ENCODE results near the gene SEC14L1.
"Not testable (repeated sequence)": the region's sequence is repeated elsewhere in the genome, so short reads cannot be mapped to it uniquely, and the experiment has no call there.

SEC14L1 gene

DNA sequence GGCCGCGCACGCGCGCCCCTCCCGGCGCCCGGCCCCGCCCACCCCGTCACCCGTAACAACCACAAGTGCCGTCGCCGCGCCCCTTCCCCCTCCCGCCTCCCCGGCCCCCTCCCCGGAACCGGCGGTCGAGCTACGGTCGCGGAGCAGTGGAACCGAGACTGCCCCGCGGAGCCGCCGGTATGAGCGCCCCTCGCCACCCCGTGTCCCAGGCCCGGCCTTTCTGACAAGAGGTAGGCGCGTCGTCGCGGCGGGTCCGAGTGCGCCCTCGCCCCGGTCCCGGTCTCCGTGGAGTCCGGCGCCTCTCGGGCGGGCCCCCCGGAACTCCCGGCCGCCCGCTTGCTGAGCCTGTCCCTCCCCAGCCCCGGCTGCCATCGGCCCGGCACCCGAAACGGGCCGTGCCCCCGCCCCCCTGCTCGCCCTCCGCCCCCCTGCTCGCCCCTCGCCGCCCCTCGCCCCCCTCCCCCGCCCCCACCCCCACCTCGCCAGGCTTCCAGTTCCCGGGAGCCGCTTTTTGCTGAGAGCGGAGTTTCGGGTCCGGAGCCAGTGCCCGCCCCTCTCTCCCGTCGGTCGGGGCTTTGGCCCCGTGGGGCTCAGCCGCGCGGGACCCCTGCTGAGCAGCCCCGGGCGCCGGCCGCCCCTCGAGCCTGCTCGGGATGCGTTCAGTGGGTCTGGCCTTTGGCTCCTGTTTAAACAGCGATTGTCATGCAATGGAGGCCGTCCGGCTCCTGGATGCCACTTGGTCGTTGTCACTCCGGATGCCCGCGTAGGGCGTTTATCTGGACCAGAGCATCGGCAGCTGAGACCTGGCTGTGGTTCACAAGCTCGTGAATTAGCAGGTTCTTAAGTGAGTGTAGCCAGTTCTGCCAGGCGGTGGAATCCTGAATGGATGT, at the start of gene SEC14L1:
TSS of gene SEC14L1 (plus strand) at position 92 of the 890 bp plus-strand sequence. CDS start 2,628 bp downstream, outside the sequence.
- DNase-seq (ENCODE audit: low read depth) = no peak

DNA sequence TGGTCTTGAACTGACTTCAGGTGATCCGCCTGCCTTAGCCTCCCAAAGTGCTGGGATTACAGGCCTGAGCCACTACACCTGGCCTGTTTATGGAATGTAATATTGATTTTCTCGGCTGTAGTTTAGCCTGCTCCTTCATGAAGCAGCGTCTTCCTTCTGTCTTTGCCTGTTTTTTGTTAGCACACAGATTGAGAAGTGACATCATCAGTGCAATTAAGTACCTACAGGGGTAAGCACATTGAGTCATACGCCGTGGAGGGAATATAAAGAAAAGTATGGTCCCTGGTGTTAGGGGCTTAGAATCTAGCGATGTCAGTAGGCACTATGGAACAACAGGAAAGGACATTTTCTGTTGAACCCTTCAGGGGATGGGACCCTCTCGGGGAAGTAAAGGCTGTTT, 48.7 kb upstream of the SEC14L1 start:
- no peak for DNase-seq (ENCODE audit: low read depth)

DNA sequence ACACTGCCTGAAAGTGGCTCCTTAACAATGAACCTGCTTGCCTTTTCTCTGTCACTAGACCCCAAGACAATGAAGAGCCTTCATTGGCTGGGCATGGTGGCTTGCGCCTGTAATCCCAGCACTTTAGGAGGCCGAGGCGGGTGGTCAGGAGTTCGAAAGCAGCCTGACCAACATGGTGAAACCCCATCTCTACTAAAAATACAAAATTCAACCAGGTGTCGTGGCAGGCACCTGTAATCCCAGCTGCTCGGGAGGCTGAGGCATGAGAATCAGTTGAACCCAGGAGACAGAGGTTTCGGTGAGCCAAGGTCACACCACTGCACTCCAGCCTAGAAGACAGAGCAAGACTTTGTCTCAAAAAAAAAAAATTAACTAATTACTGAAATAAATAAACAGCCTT, 45.3 kb upstream of the SEC14L1 start:
- DNase-seq (ENCODE audit: low read depth) = no peak

DNA sequence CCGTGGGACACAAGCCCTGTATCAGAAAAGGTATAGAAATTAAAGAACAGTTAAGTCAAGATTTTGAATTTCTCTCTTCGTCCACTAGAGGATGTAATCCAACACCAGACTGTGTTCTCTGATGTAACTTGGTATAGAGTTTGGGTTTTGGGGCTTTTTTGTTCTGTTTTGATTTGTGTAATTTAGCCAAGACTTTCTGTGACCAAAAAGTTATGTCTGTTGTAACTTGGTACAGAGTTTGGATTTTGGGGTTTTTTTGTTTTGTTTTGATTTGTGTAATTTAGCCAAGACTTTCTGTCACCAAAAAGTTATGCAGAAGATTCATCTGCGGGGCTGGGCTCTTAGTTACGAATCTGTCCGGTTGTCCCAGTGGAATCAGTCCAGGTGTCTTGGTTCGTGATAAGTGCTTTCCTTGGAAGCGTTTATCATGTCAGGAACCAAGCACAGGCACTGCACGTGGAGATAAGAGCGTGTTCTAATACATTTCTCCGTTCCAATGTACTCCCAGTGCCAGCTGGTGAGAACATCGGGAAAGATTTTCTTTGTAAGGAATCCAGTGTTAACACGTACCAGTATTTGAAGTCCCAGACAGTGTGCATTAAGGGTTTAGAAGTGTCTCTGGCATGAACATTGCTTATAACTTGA, 44.1 kb upstream of the SEC14L1 start:
- peak; percentile 76 for DNase-seq (ENCODE audit: low read depth)

DNA sequence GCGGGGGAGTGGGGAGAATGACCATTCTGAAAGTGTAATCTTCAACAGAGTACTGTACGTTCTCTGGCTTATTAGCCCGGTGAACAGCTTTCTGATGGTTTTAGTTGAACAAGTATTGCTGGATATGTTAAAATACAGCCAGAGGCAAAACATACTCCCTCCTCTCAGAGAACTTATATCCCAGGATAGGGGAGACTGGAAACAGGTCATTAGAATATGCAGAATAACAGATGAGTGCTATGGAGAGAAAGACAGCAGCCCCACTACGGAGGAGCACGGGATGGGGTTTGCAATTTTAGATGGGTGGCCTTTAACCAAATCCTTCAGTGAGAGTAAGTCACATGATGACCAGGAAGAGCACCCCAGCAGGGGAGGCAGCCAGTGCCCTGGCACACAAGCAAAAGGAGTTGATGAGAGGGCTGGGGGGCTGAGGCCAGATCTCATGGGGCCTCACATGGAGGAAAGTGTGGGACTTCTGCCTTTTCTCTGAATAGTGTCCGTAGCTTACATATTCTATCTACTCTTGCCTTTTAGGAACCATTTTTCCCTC, 43.1 kb upstream of the SEC14L1 start:
- DNase-seq (ENCODE audit: low read depth) = no peak

DNA sequence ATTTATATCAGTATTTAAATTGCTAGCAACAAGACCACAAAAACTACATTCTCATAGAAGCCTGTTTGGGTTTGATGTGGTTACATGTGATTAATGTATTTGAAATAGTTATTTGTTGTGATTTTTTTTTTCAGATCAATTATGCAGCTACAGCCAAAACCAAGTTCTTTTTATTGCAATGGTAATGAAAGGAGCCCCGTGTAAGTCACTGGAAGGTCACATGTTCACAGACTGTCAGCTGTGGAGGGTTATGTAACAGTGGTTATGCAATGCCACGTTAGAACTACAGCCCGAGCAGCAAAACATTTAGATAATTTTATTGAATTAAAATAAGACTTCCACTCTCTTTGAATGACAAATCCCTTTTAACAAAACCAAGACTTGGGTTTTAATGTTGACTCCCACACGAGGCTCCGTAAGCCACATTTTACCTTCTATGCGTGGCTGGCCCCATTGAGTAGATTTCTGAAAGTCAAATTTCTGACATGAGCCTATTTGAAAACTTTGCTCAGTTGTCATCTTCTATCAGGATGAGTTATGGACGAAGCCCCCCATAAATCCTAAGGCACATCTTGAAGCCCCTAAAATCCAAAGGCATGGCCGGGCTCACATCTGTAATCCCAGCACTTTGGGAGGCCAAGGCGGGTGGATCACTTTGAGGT, 41.8 kb upstream of the SEC14L1 start:
- DNase-seq (ENCODE audit: low read depth) = peak; percentile 53

DNA sequence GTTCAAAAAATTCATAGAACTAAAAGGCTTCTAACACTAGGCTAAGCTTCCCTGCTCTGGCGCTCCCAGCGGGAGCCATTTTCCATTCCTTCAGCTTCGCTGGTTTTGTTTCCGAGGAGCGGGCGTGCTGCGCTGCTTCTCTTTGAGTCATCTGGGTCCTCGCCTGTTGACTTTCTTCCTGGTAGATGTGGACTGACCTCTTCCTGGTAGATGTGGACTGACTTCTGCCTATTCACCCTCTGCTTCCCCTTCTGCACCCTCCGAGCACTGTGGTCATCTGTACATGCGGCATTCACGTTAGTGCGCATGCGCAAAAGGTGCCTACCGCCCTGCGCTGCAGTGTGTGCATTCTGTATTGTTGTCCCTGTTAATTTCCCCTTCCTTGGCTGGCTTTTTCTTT, 40.8 kb upstream of the SEC14L1 start:
- no peak for DNase-seq (ENCODE audit: low read depth)

DNA sequence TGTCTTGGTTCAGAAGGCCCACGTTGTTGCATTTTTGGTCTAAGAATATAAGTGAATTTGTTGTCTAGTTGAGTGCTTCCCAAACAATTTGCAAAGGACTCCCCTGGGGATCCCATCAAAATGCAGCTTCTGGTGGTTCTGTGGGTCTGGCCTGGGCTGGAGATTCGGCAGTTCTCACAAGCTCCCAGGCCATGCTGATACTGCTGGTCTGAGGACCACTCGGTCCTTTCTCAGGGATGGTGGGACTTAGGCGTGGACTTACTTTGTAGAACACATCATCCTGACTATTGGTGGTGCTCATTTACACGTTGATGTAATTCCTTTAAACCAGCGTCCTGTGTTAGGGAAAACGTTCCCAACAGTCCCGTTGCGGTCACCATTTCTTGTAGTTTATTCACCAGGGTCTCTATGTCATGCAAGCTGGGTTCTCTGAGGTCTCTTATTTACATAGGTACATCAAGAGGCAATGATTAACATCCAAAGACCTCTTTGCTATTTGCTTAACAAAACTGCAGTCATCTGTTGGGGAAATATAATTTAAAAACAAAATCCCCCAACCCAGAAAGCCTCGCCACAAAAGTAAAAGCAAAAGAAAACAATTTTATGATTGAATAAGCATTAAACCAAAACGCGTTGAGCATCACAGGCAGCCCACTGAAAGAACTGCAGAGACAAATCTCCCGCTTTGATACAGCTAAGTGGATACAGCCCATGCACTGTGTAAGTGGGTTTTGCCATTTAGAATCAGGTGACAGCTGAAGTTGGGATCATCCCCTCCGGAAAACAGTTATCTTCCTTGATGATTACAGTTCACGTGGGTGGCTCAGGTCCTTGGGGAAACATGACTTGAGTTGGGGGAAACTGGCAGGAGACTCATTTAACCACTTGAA, 39.0 kb upstream of the SEC14L1 start:
- no peak for DNase-seq (ENCODE audit: low read depth)

DNA sequence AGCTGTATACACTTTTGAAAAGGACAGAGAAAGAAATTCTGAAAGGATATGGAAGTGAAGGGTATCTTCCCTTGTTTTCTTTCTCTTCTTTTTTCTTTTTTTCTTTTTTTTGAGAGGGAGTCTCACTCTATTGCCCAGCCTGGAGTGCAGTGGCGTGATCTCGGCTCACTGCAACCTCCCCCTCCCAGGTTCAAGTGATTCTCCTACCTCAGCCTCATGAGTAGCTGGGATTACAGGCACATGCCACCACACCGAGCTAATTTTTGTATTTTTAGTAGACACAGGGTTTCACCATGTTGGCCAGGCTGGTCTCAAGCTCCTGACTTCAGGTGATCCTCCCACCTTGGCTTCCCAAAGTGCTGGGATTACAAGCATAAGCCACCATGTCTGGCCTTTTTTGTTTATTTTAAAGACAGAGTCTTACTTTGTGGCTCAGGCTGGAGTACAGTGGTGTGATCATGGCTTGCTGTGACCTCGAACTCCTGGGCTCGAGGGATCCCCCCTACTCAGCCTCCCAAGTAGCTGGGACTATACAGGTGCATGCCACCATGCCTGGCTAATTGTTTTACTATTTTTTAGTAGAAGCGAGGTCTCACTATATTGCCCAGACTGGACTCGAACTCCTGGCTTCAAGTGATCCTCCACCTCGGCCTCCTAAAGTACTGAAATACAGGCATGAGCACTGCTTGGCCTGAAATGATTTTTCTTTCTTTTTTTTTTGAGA, 38.2 kb upstream of the SEC14L1 start:
- DNase-seq (ENCODE audit: low read depth) = not testable (repeated sequence)

DNA sequence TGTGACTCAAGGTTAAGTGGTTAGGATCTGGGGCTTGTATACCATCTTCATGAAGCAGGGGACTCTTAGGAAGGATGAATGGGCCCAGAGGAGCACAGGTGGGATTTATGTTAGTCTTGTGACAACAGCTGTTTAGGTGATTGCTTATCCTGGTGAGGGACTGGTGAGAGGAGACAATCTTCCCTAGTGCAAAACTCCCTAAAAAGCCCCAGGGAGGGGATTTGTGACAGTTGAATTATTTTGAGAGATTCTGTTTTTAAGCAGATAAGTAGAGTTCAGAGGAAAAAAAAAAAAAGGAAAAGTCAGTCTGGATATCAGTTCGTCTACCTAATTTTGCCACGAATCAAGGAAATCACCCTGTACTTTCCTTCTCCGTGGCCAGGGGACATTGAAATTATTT, 35.1 kb upstream of the SEC14L1 start:
- DNase-seq (ENCODE audit: low read depth) = no peak

DNA sequence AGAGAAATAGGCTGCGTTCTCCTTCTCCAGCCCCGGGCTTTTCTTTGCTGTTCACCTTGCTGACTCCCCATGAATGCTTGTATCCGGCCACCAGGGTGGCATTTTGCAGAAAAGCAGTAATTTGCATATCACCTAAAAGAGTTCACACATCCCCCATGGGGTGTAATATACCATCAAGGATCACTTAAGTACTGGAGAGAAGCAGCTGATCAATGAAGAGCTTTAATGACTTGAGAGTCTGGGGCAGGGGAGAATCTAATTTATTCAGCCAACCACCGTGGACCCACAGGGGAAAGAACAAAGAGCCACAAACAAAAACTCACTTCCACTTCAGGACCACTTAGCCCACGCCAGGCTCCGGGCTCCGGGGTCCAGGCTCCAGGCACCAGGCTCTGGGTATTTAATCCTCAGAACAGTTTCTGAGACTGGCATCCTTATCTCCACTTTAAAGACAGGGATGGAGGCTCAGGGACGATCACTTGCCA, 33.9 kb upstream of the SEC14L1 start:
- no peak for DNase-seq (ENCODE audit: low read depth)

DNA sequence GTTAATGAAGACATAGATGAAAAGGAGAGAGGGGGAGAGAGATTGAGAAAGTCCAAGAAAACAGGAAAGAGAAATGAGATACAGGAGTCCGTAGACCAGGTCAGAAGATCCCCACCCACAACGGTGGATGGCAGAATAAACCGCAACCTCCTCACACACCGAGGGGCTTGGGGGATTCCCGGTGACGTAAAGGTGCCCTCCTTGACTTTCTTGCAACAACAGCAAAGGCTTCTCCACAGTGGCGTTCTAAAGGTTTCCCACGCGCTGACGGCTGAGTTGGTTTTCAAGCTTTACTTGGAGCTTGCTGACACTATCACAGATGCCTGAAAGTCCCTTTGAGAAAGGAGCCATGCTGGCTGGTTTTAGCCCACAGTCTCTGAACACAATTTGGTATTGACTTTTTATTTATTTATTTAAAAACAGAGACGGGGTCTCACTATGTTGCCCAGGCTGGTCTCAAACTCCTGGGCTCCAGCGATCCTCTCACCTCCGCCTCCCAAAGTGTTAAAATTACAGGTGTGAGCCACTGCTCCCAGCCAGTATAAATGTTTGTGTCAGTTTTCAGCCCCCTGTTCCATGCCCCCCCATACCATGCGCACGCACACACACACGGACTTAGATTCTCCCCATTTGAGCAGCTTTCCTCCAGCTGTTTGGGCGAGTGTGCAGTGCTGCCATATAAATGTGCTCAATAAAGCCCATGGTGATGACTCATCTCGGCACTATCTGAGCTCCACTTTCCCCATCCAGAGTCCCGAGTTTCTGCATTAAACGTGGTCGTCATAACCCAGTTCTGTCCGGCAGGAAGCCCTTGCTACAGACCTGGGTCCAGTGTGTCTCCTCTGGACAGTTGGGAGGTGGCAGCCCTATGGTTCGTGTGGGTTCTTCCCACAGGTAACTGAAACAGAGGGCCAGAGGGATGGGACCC, 33.0 kb upstream of the SEC14L1 start:
- no peak for DNase-seq (ENCODE audit: low read depth)

DNA sequence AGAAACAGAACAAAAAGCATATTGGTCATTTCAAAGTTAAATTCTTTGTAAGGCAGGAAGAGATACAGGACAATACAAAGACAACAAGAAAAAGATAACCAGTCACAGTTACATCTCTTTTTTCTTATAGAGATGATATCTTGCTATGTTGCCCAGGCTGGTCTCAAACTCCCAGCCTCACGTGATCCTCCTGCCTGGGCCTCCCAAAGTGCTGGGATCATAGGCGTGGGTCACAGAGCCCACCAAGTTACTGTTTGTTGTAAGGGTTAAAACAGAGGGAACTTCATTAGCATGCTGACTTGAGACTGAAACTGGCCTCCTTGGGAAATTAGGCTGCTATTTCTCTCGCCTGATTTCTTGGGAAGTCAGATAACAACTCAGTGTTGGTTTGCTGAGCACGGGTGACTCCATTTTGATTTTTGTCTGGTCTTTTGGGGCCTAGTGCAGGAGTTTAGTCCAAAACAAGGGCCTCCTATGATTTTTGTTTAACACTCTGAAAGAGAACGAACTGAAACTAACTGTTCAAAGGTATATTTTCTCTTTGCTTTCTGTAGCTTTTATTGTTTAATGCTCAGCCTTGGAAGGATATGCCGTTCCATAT, 31.5 kb upstream of the SEC14L1 start:
- no peak for DNase-seq (ENCODE audit: low read depth)

DNA sequence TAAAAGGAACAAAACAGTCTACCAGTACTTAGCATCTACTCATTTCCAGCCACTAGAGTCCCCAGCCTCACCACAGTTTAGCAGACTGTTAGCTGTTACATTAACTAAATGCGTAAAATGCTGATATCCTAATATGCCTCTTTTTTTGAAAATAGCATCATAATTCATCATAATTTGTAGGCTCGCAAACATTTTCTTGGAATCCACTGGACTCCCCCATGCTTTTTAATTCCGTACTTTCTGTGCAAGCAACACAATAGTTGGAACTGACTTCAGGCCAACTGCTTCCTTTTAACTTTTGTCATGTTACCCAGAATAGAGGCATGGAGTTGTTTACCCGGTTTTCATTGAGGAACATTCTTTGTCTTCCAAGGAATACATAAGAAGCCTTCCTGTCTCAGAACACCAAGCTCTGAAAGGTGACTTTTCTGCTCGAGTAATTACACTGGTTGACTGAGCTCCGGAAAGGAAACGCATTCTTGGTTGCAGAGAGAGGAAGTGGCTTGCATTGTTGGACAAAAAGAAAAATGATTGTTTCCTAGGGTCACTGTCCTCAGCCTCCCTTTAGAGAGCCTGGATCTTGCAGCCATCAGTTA, 30.9 kb upstream of the SEC14L1 start:
- no peak for DNase-seq (ENCODE audit: low read depth)

DNA sequence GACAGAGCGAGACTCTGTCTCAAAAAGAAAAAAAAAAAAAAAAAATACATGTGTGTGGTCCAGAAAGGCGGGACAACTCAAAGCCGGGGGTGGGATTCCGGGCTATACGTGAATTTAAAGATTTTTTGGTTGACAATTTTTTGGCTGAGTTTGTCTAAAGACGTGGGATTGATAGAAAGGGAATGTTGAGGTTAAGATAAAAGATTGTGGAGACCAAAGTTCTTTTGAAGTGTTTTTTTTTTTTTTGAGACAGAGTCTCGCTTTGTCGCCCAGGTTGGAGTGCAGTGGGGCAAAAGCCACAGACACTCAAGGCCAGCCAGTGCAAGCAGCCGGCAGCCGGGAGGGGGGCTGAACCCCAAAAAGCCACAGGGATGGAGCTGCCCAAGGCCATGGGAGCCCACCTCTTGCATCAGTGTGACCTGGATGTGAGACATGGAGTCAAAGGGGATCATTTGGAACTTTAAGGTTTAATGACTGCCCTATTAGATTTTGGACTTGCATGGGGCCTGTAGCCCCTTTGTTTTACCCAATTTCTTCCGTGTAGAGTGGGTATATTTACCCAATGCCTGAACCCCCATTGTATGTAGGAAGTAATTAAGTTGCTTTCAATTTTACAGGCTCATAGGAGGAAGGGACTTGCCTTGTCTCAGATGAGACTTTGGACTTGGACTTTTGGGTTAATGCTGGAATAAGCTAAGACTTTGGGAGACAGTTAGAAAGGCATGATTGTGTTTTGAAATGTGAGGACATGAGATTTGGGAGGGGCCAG, 29.4 kb upstream of the SEC14L1 start:
- not testable (repeated sequence) for DNase-seq (ENCODE audit: low read depth)

DNA sequence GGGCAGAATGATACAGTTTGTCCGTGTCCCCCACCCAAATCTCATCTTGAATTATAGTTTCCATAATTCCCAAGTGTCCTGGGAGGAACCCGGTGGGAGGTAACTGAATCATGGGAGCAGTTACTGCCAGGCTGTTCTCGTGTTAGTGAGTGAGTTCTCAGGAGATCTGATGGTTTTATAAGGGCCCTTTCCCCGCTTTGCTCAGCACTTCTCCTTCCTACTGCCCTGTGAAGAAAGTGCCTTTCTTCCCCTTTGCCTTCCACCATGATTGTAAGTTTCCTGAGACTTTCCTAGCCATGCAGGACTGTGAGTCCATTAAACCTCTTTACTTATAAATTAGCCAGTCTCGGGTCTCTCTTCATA, 28.9 kb upstream of the SEC14L1 start:
- no peak for DNase-seq (ENCODE audit: low read depth)

DNA sequence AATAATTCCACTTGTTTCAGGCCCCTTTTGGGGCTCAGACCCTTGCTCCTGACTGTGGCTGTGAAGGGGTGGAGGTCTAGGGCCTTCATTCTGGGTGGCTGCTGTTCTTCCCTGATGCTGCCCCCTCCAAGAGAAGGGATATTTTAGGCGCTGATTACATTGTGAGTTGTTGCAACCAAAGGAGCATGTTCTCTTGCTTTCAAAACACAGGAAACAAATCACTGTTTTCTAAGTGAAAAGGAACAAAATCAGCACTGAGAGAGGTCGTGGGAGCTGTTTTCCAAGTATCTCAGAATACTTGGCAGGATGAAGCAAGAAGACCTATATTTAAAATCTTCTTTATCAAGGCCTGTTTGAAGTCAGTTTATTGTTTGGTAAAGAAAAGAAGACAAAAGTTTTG, 25.3 kb upstream of the SEC14L1 start:
- no peak for DNase-seq (ENCODE audit: low read depth)

DNA sequence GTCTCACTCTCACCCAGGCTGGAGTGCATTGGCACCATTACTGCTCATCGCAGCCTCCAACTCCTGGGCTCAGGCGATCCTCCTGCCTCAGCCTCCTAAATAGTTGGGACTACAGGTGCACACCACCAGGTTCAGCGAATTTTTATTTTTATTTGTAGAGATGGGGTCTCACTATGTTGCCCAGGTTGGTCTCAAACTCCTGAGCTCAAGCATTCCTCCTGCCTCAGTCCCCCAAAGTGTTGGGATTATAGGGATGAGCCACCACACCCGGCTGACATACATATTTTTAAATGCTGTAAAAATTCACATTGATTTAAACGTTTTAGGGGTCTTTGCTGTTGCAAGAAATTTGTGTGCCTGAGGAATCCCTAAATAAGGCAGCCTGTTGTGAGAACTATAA, 24.8 kb upstream of the SEC14L1 start:
- no peak for DNase-seq (ENCODE audit: low read depth)

All from fibroblast of gingiva (primary cell).